RWPE1 (cell line): ENCODE measurements around the gene HRH3.

Source experiments
- CTCF ChIA-PET: fragments of 350-600 bp; sonication (Branson Sonifier 250); formaldehyde crosslinking; extraction: SDS; loops from one replicate; lab custom pipeline; 2021; lab: Yijun Ruan, JAX
- POLR2A ChIA-PET: fragments of 400-600 bp; formaldehyde crosslinking; extraction: SDS; loops from one replicate; lab custom pipeline; 2020; ENCODE audit warnings: antibody characterized with exemption; ENCODE audit not compliant: low non-redundant PET; lab: Yijun Ruan, JAX
- DNase-seq: peaks from one replicate; pipeline ENCODE4 v3.0.0; 2012; ENCODE audit warnings: low spot score
- H3K27ac ChIP-seq: fragments of 450-650 bp; 2 replicates; pipeline ENCODE4 v1.5.1; 2017
- CTCF ChIP-seq: fragments of 450-650 bp; conservative IDR thresholded peaks from 2 replicates; pipeline ENCODE4 v1.5.1; 2017; ENCODE audit warnings: low read depth, mild to moderate bottlenecking

HRH3 gene

DNA sequence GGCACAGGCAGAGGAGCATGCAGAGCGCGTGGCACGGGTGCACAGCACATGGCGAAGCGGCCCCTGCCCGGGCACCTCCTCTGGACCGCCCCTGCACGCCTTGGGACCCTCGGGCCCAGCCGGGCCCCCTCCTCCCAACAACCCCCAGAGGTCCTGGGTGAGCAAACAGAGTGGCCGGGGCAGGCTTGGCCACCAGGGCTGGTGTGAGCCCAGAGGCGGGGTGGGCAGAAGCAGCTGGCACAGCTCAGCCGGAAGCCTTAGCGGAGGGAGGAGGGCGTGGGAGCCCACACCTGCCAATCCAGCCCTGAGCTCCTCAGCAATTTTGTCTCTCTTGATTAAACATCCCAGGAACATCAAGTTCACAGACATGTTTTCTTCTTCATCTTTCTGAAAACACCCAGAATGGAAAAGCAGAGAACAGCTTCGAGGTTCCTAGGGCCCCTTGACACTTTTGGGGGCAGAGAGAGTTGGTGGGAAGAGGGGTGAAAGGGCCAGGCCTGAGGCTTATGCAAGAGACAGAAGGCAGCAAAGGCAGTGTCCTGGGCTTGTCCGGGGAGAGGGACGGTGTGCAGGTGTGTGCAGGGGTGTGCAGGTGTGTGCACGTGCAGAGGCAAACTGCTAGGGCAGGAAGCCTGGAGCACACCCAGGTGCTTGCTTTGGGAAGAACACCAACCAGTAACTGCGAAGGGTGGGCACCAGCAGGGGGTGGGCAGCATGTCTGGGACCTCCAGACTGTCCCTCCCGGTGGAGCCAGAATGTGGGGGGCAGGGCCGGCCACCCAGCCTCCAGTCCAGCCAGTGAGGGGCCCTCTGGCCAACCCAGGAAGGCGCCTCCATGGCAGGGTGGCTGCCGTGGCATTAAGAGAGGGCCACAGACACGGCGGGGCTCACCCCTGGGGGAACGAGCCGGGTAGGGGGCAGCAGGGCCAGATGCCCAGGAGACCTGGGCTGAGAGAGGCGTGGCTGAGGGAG lies 4.8 kb downstream of the HRH3 start:
- POLR2A ChIA-PET, result no interaction called here
- no peak for TF ChIP-seq CTCF

DNA sequence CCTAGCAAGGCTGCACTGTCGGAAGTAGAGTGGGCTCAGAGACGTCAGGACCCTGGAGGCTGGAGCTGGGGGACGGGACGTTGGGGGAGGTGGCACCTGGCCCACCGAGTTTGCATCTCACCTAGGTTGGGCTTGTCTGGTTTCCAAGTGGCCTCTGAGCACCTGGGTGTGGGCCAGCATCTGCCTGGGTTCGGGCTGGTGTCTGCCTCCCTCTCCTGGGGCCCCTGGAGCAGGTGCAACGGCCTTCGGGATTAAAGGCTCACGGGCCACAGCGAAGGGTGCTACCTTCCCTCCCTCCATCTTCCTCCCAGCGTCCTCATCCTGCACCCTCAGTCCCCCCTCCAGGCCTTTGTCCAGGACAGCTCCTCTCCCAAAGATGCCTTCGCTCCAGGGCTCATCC lies 6.0 kb downstream of the HRH3 start:
- no peak for DNase-seq
- CTCF ChIA-PET, result no interaction called here
- POLR2A ChIA-PET, result no interaction called here
- no peak overlapping the region for H3K27ac ChIP-seq
- TF ChIP-seq CTCF, result no peak

More for the DNA sequence above, 4.8 kb downstream of the HRH3 start:
- CTCF ChIA-PET, result interaction anchor here (0.6 to 0.7 kb wide), 2 partner anchors 16 to 43 kb away, joined by 3 to 4 read pairs; no protein-coding TSS in a partner anchor
- H3K27ac ChIP-seq, result no peak overlapping the region
- DNase-seq, result no peak

- ChIA-PET CTCF (no interaction called here), POLR2A (no interaction called here)
- DNase-seq, result no peak
- TF ChIP-seq CTCF, result no peak
- H3K27ac ChIP-seq, result no peak overlapping the region; the same call in 1 of the 2 replicates
These were observed 7.8 kb downstream of the HRH3 start for GRCh38 chr20:62212299-62212698.

DNA sequence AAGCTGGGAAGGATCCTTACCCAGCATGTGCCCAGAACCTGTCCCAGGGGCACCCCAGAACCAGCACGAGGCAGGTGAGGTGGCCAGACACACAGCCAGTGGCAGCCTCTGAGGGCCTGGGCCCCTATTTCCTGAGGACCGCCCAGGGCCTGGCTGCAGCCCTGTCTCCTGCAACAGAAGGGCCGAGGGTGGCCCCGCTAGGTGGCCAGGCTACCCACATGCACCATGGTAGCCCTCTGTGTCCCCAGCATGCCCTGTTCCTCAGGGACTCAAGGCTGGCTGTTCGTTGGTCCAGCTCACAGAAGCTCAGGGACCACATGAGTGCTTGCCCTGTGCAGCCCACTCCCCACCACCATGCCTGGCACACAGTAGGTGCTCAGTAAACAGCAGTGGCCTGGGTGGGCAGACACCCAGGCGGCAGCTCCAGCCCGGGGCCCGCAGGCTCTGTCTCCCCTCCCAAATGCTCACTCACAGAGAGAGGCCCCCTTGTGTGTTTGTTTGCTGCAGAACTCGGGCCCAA lies 8.2 kb downstream of the HRH3 start:
- no peak overlapping the region; the same call in 1 of the 2 replicates for H3K27ac ChIP-seq
- TF ChIP-seq CTCF, result no peak
- POLR2A ChIA-PET, result no interaction called here
- CTCF ChIA-PET, result no interaction called here
- no peak for DNase-seq

- H3K27ac ChIP-seq, result no peak overlapping the region
- no peak for TF ChIP-seq CTCF
- DNase-seq, result no peak
- ChIA-PET POLR2A (no interaction called here), CTCF (no interaction called here)
These were observed 8.9 kb downstream of the HRH3 start for GRCh38 chr20:62211216-62211615.

DNA sequence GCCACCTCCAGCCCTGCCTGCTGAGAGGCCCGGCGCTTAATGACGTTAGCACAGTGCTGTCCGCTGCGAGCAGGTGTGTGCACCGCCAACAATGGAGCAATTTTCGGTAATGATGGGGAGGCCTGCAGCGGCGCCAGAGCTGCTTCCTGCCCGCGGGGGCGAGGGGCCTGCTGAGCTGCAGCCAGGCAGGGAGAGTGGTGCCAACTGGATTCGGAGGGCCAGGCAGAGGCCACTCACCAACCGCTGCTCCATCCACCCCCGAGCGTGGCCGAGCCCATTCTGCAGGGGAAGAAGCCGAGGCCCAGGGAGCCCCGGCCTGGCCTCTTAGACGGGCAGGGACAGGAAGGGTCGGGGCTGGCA lies 9.6 kb downstream of the HRH3 start:
- POLR2A ChIA-PET, result no interaction called here
- H3K27ac ChIP-seq, result no peak overlapping the region
- CTCF ChIA-PET, result no interaction called here
- DNase-seq, result no peak
- TF ChIP-seq CTCF, result no peak
